Stimulated activated naive CD8-positive, alpha-beta T cell treated with anti-CD3 and anti-CD28 coated beads, Interleukin-15, Interleukin-2, amounts not matched to agents 100 U/mL and 50 U/mL, for 24 hours (primary cell): ENCODE results near the gene RGCC.

Source experiments
- ATAC-seq: fragments of 150-1000 bp; cut with Tn5 transposase; one replicate; pipeline ENCODE4 v1.10.0; 2021
- DNase-seq: peaks from one replicate; pipeline ENCODE4 v3.0.0; 2021

Gene RGCC

GRCh38 chr13:41516760-41517159, 59.4 kb downstream of the RGCC start:
- ATAC-seq (no peak), DNase-seq (no peak)

GRCh38 chr13:41520016-41520659, 62.8 kb downstream of the RGCC start:
- DNase-seq: no peak

More at GRCh38 chr13:41520016-41520659, 62.8 kb downstream of the RGCC start:
- peak; percentile 62 for ATAC-seq
